Measurements from ENCODE around the gene PARP15.

DNA sequence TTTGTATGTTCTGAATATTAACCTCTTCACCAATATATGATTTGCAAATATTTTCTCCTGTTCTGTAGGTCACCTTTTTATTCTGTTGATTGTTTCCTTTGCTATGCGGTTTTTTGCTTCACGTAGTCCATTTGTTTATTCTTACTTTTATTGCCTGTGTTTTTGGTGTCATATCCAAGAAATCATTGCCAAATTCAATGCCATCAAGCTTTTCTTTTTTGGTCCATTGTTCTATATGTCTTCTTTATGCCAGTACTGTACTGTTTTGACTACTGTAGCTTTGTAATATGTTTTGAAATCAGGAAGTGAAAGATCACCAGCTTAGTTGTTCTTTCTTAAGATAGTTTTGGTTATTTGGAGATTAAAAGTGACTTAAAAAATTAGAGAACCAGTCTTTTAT lies 4.2 kb downstream of the PARP15 start:
- TF ChIP-seq ZNF274 (IDR thresholded peaks at IDR 0.05; ENCODE audit: low read depth, low read length) (no peak), YY1 (IDR thresholded peaks at IDR 0.05; ENCODE audit: insufficient read depth, insufficient read length) (no peak), SUZ12 (IDR thresholded peaks at IDR 0.05; ENCODE audit: extremely low read depth, insufficient read depth, insufficient read length) (no peak)

Data from NT2/D1 (cell line).